H54 (cell line): ENCODE data around the gene ANKRD17.

ENCODE experiments used
- DNase-seq: peaks from one replicate; pipeline ENCODE4 v3.0.0; 2011; ENCODE audit warnings: low spot score, mixed read lengths; ENCODE audit not compliant: insufficient read length
- FAIRE-seq: peaks from 3 replicates; lab custom pipeline; 2011; peaks lifted over from hg19 to GRCh38; lab: Jason Lieb, UNC
- POLR2A ChIP-seq: IDR thresholded peaks from 2 replicates; pipeline ENCODE4 v1.6.1; 2011; ENCODE audit warnings: low read depth, mild to moderate bottlenecking, low read length

Gene ANKRD17

DNA sequence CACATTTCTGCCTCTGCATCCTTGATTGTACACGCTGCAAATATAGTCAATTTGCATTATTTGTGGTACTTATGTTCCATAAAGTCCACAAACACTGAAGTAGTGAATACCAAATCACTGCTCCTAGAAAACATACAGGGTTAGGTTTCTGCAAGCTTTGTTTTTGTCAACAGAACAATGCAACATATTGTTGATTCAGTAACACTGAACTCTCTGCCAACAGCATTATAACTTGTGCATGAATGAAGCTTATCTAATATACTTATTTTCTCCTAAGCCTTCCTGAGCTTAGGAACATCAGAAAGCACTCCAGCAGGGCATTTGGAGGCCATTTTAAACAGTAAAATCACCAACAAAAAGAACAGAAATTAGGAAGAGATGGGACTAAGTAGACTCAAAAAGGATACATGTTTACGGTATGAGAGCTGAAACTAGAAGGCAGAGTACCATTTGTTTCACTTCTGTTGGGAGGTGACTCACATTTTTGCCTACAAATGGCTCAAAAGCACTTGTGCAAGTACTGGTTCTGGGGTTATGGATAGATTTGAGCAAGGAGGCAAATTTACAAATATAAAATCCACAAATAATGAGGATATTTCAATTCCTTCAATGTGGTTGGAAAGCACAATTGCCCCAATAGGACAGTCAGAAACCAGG lies 203.2 kb downstream of the ANKRD17 start:
- no peak for FAIRE-seq

DNA sequence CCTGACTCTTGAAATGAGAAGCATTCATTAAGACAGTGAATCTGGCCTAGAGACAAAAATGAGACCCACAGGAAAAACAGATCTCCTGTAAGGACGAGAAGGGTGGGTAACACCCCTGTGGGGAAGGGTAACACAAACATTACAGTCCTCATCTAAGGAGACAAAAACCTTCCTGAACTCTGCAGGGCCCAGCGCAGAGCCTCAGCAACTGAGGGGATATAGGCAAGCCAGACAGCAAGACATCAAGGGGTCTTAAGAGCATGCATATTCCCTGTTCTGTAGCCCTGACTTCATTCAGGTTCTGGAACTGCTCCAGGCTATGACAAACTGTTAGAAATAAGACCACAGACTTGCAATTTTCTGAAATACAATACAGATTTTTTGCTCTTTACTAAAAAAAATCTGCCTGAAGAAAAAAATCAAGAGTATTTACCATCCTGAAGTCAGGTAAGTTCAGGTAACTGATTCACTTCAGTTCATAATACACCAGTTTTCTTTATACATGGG lies 204.6 kb downstream of the ANKRD17 start:
- FAIRE-seq (no peak), DNase-seq (no peak)
- TF ChIP-seq POLR2A = no peak

More for the DNA sequence above, 203.2 kb downstream of the ANKRD17 start:
- TF ChIP-seq POLR2A = no peak
- no peak for DNase-seq

DNA sequence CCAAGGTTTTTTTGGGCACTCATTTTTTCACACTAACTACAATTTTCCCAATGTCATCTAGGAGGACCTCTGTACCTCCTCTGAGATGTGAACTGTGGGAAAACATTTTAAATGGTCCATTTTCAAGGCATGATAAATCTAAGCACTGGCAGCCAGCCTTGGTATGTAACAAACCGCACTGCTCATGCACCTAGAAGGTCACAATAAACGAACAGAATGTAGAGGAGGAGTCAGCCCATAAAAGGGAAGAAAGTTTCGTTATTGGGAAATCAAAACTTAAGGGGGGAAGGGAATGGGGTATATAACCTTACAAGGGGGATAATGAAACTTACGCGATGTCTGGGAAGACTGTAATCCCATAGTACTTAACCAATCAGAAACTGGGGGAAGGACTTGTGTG lies 205.5 kb downstream of the ANKRD17 start:
- DNase-seq (no peak), FAIRE-seq (no peak)

DNA sequence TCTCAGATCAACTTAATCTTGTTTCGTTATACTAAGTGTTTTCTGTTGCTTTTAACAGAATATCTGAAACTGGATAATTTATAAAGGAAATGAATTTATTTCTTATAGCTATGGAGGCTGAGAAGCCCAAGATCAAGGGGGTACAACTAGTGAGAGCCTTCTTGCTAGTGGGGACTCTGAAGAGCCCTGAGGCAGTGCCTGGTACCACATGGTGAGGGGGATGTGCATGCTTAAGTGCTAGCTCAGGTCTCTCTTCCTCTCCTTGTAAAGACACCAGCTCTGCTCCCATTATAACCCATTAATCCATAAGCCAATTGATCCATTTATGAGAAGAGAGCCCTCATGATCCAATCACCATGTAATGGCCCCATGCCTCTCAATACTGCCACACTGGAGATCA lies 207.0 kb downstream of the ANKRD17 start:
- DNase-seq (no peak), FAIRE-seq (no peak)
- TF ChIP-seq POLR2A = no peak

More for the DNA sequence above, 205.5 kb downstream of the ANKRD17 start:
- TF ChIP-seq POLR2A = no peak

DNA sequence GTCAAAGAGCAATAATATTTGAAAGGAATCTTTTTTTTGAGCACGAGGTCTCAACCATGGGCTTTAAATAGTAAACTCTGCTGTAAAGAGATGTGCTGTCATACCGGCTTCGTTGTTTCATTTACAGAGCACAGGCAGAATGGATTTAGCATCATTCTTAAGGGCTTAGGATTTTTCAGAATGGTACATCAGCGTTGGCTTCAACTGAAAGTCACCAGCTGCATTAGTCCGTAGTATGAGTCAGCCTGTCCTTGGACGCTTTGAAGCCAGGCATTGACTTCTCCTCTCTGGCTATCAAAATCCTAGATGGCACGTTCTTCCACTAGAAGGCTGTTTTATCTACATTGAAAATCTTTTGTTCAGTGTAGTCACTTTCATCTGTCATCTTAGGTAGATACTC lies 212.7 kb downstream of the ANKRD17 start:
- DNase-seq (no peak), FAIRE-seq (no peak)
- no peak for TF ChIP-seq POLR2A

DNA sequence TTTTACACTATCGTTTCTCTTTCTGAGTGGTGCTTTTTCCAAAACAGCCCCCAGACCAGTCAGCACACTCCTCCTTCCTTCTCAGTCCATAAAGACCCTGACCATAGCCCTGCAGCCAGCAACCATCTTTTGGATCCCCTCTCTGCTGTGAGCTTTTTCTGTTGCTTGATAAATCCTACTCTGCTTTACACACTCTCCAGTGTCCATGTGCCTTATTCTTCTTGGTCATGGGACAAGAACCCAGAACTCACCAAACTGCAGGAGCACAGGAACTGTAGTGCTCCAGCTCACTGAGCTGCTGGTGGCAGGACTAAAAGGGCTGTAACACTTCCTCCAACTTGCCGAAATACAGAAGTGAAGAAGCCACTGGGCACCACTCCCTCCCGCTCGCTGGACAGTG lies 221.5 kb downstream of the ANKRD17 start:
- FAIRE-seq = no peak
- no peak for DNase-seq
- no peak for TF ChIP-seq POLR2A

DNA sequence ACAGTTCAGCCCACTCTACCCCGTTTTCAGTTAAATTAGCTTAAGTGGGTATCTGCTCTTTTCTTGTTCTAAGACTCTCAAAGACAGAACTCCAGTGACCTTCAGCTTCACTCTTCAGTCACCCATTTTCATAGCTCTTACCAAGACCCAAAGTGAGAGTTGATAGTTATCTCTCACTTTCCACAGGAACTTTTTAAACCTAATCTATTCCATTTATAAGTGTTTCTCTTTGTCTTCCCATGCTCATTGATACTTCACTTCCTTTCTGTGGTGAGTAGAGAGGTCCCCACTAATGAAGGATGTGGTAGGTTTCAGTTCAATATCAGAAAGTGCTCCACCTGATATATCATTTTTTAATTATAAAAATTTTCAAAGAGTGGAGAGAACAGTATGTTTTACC lies 222.5 kb downstream of the ANKRD17 start:
- DNase-seq = no peak
- TF ChIP-seq POLR2A = no peak
- no peak for FAIRE-seq

DNA sequence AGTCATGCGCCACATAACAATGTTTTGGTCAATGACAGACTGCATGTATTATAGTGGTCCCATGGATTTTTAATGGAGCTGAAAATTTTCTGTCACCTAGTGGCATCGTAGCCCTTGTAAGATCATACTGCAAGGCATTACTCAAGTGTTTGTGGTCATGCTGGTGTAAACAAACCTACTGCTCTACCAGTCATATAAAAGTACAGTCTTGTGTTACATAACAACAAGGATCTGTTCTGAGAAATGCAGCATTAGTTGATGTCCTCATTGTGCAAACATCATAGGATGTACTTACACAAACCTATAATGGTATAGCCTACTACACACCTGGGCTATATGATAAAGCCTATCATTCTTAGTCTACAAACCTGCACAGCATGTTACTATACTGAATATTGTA lies 223.7 kb downstream of the ANKRD17 start:
- DNase-seq = no peak
- FAIRE-seq = no peak
- TF ChIP-seq POLR2A = no peak

DNA sequence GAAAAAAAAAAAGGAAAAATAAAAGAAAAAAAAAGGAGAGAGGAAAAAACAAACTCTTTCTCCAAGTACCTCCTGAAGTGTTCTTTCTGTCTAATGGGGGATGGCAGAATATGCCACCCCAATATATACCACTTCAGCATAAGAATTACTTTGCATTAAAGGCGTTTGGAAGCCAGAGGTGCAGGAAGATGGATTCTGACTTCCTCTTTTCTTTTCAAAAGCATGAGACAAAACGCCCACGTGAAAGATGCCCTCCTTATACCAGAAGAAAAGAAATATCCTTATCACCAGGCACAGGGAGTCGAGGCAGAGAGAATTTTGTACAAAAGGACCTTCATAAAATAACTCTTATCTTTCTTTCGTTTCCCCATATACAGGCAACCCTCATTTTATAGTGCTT lies 230.0 kb downstream of the ANKRD17 start:
- no peak for FAIRE-seq
- TF ChIP-seq POLR2A = no peak
- no peak for DNase-seq
